T-cell (primary cell): ENCODE measurements around the gene STAB2. TPM values are rescaled to one million over a fixed set of nuclear protein-coding genes. Genes with fewer than 3 reads are reported as not detected.

Experiments used
- ATAC-seq, 4 experiments: fragments of 200-7000 bp in 3 of 4; fragments of 150-1000 bp in 1 of 4; cut with Tn5 transposase; replicated peaks in 1 of 4; 1 replicate in 3 of 4; 2 replicates in 1 of 4; pipeline ENCODE4 v1.10.0; 2021; ENCODE audit warnings: moderate library complexity in 3 of 4, mild to moderate bottlenecking in 2 of 4, moderate number of reproducible peaks in 1 of 4
- CTCF ChIA-PET, 2 donors: fragments of 300-600 bp; sonication (Branson Sonifier 250); formaldehyde crosslinking; loops; one replicate each; lab custom pipeline; 2022; ENCODE audit warnings: antibody characterized with exemption in 2 of 2; lab: Charles Lee
- POLR2A ChIA-PET, 2 donors: fragments of 300-600 bp; sonication (Branson Sonifier 250); formaldehyde crosslinking; loops; one replicate each; lab custom pipeline; 2022; ENCODE audit warnings: antibody characterized with exemption in 2 of 2; lab: Charles Lee
- DNase-seq, 35 experiments: peaks; one replicate each; pipeline versions ENCODE4 v3.0.0 to v3.0.0-alpha.2; 2013 to 2023
- H3K27ac ChIP-seq: one replicate; pipeline ENCODE4 v1.5.1; 2013; ENCODE audit warnings: low read length
- H3K27me3 ChIP-seq, 2 experiments: replicated peaks in 1 of 2; 1 replicate in 1 of 2; 2 replicates in 1 of 2; pipeline versions ENCODE4 v1.6.1 to v1.7.0; 2013; ENCODE audit warnings: low read length in 1 of 2, mixed read lengths in 1 of 2; ENCODE audit not compliant: control insufficient read depth in 2 of 2, insufficient read depth in 2 of 2; ENCODE audit errors: extremely low read depth in 1 of 2
- H3K36me3 ChIP-seq, 2 donors: 1 replicate in 1 of 2; 2 replicates in 1 of 2; pipeline versions ENCODE4 v1.6.1 to v1.7.0; 2013; ENCODE audit warnings: low read length in 1 of 2; ENCODE audit not compliant: control insufficient read depth in 2 of 2, insufficient read depth in 1 of 2; ENCODE audit errors: extremely low read depth in 1 of 2
- H3K4me1 ChIP-seq, 2 experiments: 1 replicate in 1 of 2; 2 replicates in 1 of 2; pipeline versions ENCODE4 v1.6.1 to v1.7.0; 2013; ENCODE audit warnings: low read length in 2 of 2, mixed read lengths in 1 of 2; ENCODE audit not compliant: insufficient read depth in 2 of 2, control insufficient read depth in 1 of 2; ENCODE audit errors: extremely low read depth in 1 of 2
- H3K4me3 ChIP-seq, 2 donors: 1 replicate in 1 of 2; 2 replicates in 1 of 2; pipeline versions ENCODE4 v1.5.1 to v1.7.0; 2013; ENCODE audit warnings: mild to moderate bottlenecking in 2 of 2, low read length in 1 of 2, moderate library complexity in 1 of 2; ENCODE audit not compliant: control insufficient read depth in 1 of 2; ENCODE audit errors: extremely low read depth in 1 of 2
- H3K9me3 ChIP-seq: 2 replicates; pipeline ENCODE4 v1.7.0; 2013
- H3K27ac Mint-ChIP-seq, 2 donors: one replicate each; pipeline ENCODE4 v1.8.0; 2020 to 2021; ENCODE audit warnings: mild to moderate bottlenecking in 2 of 2, mixed read lengths in 2 of 2
- H3K27me3 Mint-ChIP-seq, 2 donors: one replicate each; pipeline ENCODE4 v1.8.0; 2021 to 2022; ENCODE audit warnings: mixed read lengths in 2 of 2
- H3K36me3 Mint-ChIP-seq: one replicate; pipeline ENCODE4 v1.8.0; 2021; ENCODE audit warnings: mixed read lengths
- H3K4me1 Mint-ChIP-seq, 3 donors: one replicate each; pipeline ENCODE4 v1.8.0; 2020 to 2022; ENCODE audit warnings: mixed read lengths in 3 of 3, mild to moderate bottlenecking in 1 of 3
- H3K4me3 Mint-ChIP-seq, 3 donors: one replicate each; pipeline ENCODE4 v1.8.0; 2020 to 2022; ENCODE audit warnings: mild to moderate bottlenecking in 3 of 3, mixed read lengths in 3 of 3, moderate library complexity in 3 of 3
- H3K9me3 Mint-ChIP-seq, 3 donors: one replicate each; pipeline ENCODE4 v1.8.0; 2020 to 2022; ENCODE audit warnings: mixed read lengths in 3 of 3
- WGBS: methylation state at CpG from one replicate; pipeline ENCODE4 v1.1.5; 2013; ENCODE audit warnings: missing lambda C conversion rate; ENCODE audit not compliant: insufficient coverage; 5-methylcytosine and 5-hydroxymethylcytosine counted together
- total RNA-seq, 35 experiments: library from RNA in 6 of 35; stranded (reverse) in 6 of 35; fragments of 120-200 nt in 1 of 35; gene quantifications; one replicate each; pipeline versions ENCODE4 v1.2.1 to v1.2.4 and lab custom pipeline; 2013 to 2026

The STAB2 gene
- total RNA-seq, 5 donors from 2014 or later (not counting 1 experiment from before 2014, with no cell fraction given): not detected

DNA sequence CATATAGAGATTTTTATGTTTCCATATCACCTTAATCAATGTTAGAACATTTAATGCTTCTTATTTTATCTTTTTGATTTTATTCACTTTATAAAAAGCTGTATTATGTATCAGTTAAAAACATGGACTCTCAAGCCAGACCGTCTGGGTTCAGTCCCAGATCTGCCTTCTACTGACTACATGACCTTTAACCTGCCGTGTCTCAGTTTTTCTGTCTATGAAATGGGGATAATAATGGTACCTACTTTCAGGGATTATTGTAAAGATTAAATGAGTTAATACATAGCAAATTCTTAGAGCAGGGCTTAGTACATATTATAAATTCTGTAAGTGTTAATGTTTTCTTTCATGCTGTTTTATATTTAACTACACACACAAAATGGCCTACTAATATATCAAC, 50.4 kb downstream of the STAB2 start:
- peaks cover 3 to 11% of the 10 kb centered on the region in 2 donors for H3K27me3 Mint-ChIP-seq
- Histone ChIP-seq H3K4me1 (no peaks in the 10 kb centered on the region), H3K36me3 (no peaks in the 10 kb centered on the region), H3K27ac (no peak overlapping the region), H3K9me3 (no peaks in the 10 kb centered on the region), H3K4me3 (no peak overlapping the region), H3K27me3 (peaks cover 0 to 8% of the 10 kb centered on the region in 2 experiments)
- H3K9me3 Mint-ChIP-seq: peaks cover 0 to 7% (median 4%) of the 10 kb centered on the region in 3 donors
- CTCF ChIA-PET: no interaction called here
- POLR2A ChIA-PET: no interaction called here
- DNase-seq (no peak), ATAC-seq (no peak)
- H3K4me1 Mint-ChIP-seq: no peaks in the 10 kb centered on the region
- H3K27ac Mint-ChIP-seq: no peak overlapping the region
- WGBS: no CpG with 5 or more reads among the region's 2 CpGs
- H3K36me3 Mint-ChIP-seq: no peaks in the 10 kb centered on the region
- H3K4me3 Mint-ChIP-seq: no peak overlapping the region

DNA sequence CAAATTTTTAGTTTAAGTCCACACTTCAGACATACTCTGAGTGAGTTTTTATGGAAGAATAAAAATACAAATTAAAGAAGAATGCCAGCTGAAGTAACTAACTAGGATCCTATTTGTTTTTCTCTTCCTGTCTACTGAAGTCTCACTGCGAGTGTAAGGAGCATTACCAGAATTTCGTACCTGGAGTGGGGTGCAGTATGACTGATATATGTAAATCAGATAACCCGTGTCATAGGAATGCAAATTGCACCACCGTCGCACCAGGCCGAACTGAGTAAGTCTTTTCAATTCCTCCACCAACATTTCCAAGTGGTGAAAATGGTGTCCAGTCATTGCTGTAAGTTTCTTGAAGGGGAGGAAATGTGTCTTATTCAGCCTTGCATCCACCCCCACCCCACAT, 52.9 kb downstream of the STAB2 start:
- Histone ChIP-seq H3K4me1 (no peaks in the 10 kb centered on the region), H3K27ac (no peak overlapping the region), H3K9me3 (no peaks in the 10 kb centered on the region), H3K36me3 (no peaks in the 10 kb centered on the region), H3K4me3 (no peak overlapping the region), H3K27me3 (peaks cover 0 to 10% of the 10 kb centered on the region in 2 experiments)
- no CpG with 5 or more reads among the region's 6 CpGs for WGBS
- peaks cover 0 to 7% (median 3%) of the 10 kb centered on the region in 3 donors for H3K9me3 Mint-ChIP-seq
- H3K4me1 Mint-ChIP-seq: no peaks in the 10 kb centered on the region
- ChIA-PET POLR2A (interaction anchor here in 1 of 2 donors (0.7 kb wide), 1 partner anchor 140 kb away, joined by 12 read pairs; no protein-coding TSS in a partner anchor), CTCF (no interaction called here)
- DNase-seq: no peak
- no peak for ATAC-seq
- peaks cover 3 to 11% of the 10 kb centered on the region in 2 donors for H3K27me3 Mint-ChIP-seq
- no peak overlapping the region for H3K4me3 Mint-ChIP-seq
- no peak overlapping the region for H3K27ac Mint-ChIP-seq
- no peaks in the 10 kb centered on the region for H3K36me3 Mint-ChIP-seq

DNA sequence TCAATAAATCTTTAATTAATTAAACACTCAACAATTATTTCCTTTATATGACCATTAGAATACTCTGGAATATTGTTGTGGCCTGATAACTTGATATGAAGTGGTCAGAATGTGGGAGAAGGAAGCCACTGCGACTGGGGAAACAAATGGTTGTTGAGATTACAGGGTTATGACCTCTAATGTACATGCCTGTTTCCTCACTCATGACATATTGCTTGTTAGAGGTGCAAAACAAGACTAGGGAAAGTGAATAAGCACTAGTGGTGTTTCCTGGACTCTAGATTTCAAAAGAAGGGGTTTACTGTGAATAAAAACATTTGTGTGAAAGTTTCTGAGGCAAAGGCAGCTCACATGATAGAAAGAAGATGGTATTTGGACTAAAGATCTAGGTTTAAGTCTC, 53.3 kb downstream of the STAB2 start:
- no peak overlapping the region for H3K27ac ChIP-seq
- Mint-ChIP-seq H3K9me3 (peaks cover 0 to 7% (median 3%) of the 10 kb centered on the region in 3 donors), H3K4me3 (no peak overlapping the region), H3K36me3 (no peaks in the 10 kb centered on the region), H3K27me3 (peaks cover 3 to 11% of the 10 kb centered on the region in 2 donors), H3K27ac (no peak overlapping the region), H3K4me1 (no peaks in the 10 kb centered on the region)
- H3K36me3 ChIP-seq: no peaks in the 10 kb centered on the region
- ChIA-PET CTCF (no interaction called here), POLR2A (no interaction called here)
- H3K27me3 ChIP-seq: peaks cover 0 to 6% of the 10 kb centered on the region in 2 experiments
- ATAC-seq (no peak), DNase-seq (no peak)
- H3K9me3 ChIP-seq: no peaks in the 10 kb centered on the region
- WGBS: no CpG with 5 or more reads among the region's 1 CpG
- H3K4me1 ChIP-seq: no peaks in the 10 kb centered on the region
- H3K4me3 ChIP-seq: no peak overlapping the region

DNA sequence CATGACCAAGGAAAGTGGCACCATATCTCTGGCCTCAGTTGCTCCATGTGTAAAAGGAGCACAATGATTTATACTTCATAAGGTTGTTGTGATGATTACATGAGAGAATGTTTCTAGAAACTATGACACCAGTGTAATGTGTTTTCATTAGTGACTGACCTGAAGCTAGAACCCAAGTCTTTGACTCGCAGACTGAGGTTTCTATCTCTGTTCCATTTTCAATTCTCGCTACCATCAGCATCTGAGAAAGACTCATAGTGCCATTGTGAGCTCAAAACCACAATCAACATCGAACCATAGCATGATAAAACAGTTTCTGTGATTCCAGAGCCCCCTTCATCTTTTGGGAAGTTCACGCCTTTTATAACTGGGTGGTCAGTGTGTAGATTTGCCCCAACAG, 53.8 kb downstream of the STAB2 start:
- Mint-ChIP-seq H3K4me3 (no peak overlapping the region), H3K9me3 (peaks cover 0 to 7% (median 3%) of the 10 kb centered on the region in 3 donors), H3K27me3 (peaks cover 3 to 11% of the 10 kb centered on the region in 2 donors), H3K27ac (no peak overlapping the region), H3K36me3 (no peaks in the 10 kb centered on the region), H3K4me1 (no peaks in the 10 kb centered on the region)
- Histone ChIP-seq H3K9me3 (no peaks in the 10 kb centered on the region), H3K27me3 (peaks cover 0 to 3% of the 10 kb centered on the region in 2 experiments), H3K36me3 (no peaks in the 10 kb centered on the region), H3K4me3 (no peak overlapping the region), H3K4me1 (no peaks in the 10 kb centered on the region), H3K27ac (no peak overlapping the region)
- CTCF ChIA-PET: no interaction called here
- DNase-seq: no peak
- POLR2A ChIA-PET: no interaction called here
- no peak for ATAC-seq
- WGBS: 29% methylated on average over 1 of the region's 4 CpGs

DNA sequence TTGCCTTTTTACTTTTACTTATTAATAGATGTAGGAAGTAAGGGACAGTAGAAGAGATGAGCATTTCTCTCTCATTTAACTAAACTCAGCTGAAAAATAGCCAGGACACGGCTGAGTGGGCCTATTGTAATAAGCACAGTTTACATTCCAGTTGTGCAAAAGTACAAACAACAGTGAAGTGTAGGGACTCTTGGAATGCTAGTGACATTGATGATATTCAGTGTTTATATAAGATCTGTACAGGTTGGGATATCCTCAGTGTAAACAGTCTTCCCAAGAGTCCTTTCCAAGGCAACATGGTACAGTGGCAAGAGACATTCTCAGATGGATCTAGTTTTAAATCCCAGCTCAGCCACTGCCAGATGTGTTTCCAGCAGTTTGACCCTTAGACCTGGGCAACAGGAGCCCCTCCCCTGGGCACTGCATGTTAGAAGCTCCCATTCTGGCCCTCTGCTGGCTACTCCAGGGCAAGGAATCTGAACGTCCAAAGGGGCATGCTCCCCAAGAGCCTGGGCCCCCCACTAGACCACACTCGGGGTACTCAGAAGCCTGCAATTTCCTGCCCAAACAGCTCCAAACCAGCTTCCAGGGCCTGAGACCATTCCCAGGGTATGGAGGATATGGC, 55.3 kb downstream of the STAB2 start:
- Histone ChIP-seq H3K36me3 (no peaks in the 10 kb centered on the region), H3K27ac (no peak overlapping the region), H3K4me1 (no peaks in the 10 kb centered on the region), H3K4me3 (no peak overlapping the region), H3K27me3 (peaks cover 0 to 3% of the 10 kb centered on the region in 2 experiments), H3K9me3 (no peaks in the 10 kb centered on the region)
- no peaks in the 10 kb centered on the region for H3K4me1 Mint-ChIP-seq
- no peak for ATAC-seq
- ChIA-PET POLR2A (no interaction called here), CTCF (no interaction called here)
- H3K36me3 Mint-ChIP-seq: no peaks in the 10 kb centered on the region
- H3K27me3 Mint-ChIP-seq: peaks cover 8 to 17% of the 10 kb centered on the region in 2 donors
- no peak overlapping the region for H3K4me3 Mint-ChIP-seq
- WGBS: no CpG with 5 or more reads among the region's 3 CpGs
- no peak overlapping the region for H3K27ac Mint-ChIP-seq
- DNase-seq: no peak
- peaks cover 0 to 7% (median 3%) of the 10 kb centered on the region in 3 donors for H3K9me3 Mint-ChIP-seq

DNA sequence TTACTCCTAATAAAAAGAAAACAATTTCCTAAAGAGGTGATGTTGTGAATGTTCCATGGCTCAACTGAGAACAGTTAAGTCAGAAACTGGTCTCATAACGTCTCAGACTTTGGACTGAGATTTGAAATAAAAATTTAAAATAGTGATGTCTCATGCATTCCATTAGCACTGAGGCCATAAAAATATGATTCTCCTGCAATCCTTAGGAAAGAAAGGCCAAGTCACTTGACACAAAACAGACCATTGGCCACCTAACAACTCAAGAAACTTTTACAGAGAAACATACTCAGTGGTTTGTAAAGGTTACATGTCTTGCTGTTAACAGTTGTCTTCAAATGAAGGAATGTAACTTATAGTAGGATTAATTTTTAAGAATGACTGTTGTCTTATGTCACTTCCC, 58.1 kb downstream of the STAB2 start:
- ATAC-seq: no peak
- H3K27ac Mint-ChIP-seq: no peak overlapping the region
- no peaks in the 10 kb centered on the region for H3K36me3 ChIP-seq
- CTCF ChIA-PET: no interaction called here
- no peaks in the 10 kb centered on the region for H3K9me3 ChIP-seq
- H3K27ac ChIP-seq: no peak overlapping the region
- no peaks in the 10 kb centered on the region for H3K36me3 Mint-ChIP-seq
- H3K27me3 Mint-ChIP-seq: peaks cover 6 to 14% of the 10 kb centered on the region in 2 donors
- H3K4me3 Mint-ChIP-seq: no peak overlapping the region
- peaks cover 0 to 3% of the 10 kb centered on the region in 2 experiments for H3K27me3 ChIP-seq
- DNase-seq: no peak
- H3K9me3 Mint-ChIP-seq: peaks cover 0 to 3% (median 3%) of the 10 kb centered on the region in 3 donors
- H3K4me3 ChIP-seq: no peak overlapping the region
- POLR2A ChIA-PET: no interaction called here
- WGBS: no CpG with 5 or more reads among the region's 1 CpG
- H3K4me1 Mint-ChIP-seq: no peaks in the 10 kb centered on the region
- H3K4me1 ChIP-seq: no peaks in the 10 kb centered on the region
